HEK293 (cell line): Measurements from ENCODE around the gene MSH5.

ENCODE experiments used
- CTCF ChIP-seq: fragments of 450-650 bp; formaldehyde crosslinking; IDR thresholded peaks from 2 replicates; pipeline ENCODE4 v1.5.1; 2016; ENCODE audit warnings: missing biosample characterization, missing genetic modification characterization
- ZNF266 ChIP-seq: fragments of 450-650 bp; formaldehyde crosslinking; IDR thresholded peaks from 2 replicates; pipeline ENCODE4 v1.5.1; 2016; ENCODE audit warnings: missing biosample characterization, missing genetic modification characterization, low read depth
- ZNF274 ChIP-seq, 2 experiments: fragments of 200-500 bp in 1 of 2; fragments of 450-650 bp in 1 of 2; sonication (Bioruptor generic) in 1 of 2; formaldehyde crosslinking in 1 of 2; IDR thresholded peaks; 2 replicates each; pipeline versions ENCODE4 v1.5.1 to v1.6.1; 2014 to 2016; ENCODE audit warnings: borderline replicate concordance in 1 of 2, inconsistent platforms in 1 of 2, low read length in 1 of 2, missing biosample characterization in 1 of 2, missing genetic modification characterization in 1 of 2
- ZNF324 ChIP-seq: fragments of 450-650 bp; formaldehyde crosslinking; IDR thresholded peaks from 2 replicates; pipeline ENCODE4 v1.5.1; 2016; ENCODE audit warnings: missing biosample characterization, missing genetic modification characterization
- ZNF623 ChIP-seq: fragments of 450-650 bp; formaldehyde crosslinking; IDR thresholded peaks from 2 replicates; pipeline ENCODE4 v1.5.1; 2016; ENCODE audit warnings: missing biosample characterization, missing genetic modification characterization
- ZSCAN5A ChIP-seq: fragments of 450-650 bp; formaldehyde crosslinking; IDR thresholded peaks from 2 replicates; pipeline ENCODE4 v1.5.1; 2016; ENCODE audit warnings: missing biosample characterization, missing genetic modification characterization

GRCh38 chr6:31758281-31758680 is 18.5 kb downstream of the MSH5 start:
- no peak for TF ChIP-seq ZNF266 (tag by site-specific recombination)
- no peak for TF ChIP-seq ZNF623
- TF ChIP-seq CTCF (tag by site-specific recombination) = no peak
- TF ChIP-seq ZSCAN5A = no peak
- no peak for TF ChIP-seq ZNF274 (IDR thresholded peaks at IDR 0.05; ENCODE audit: low read length)
- no peak for TF ChIP-seq ZNF274 (tag by site-specific recombination; IDR thresholded peaks at IDR 0.05; ENCODE audit: borderline replicate concordance)
- TF ChIP-seq ZNF324 (tag by site-specific recombination) = no peak
